HG02870 (cell line): ENCODE measurements around the gene HYPK.
"Not testable (repeated sequence)": the region's sequence is repeated elsewhere in the genome, so short reads cannot be mapped to it uniquely, and the experiment has no call there.

ENCODE experiments used
- ATAC-seq: cut with Tn5 transposase; IDR thresholded peaks from one replicate; pipeline ENCODE4 v1.9.1; 2021; ENCODE audit warnings: mild to moderate bottlenecking, moderate library complexity; ENCODE audit not compliant: unreplicated experiment

Gene HYPK

DNA sequence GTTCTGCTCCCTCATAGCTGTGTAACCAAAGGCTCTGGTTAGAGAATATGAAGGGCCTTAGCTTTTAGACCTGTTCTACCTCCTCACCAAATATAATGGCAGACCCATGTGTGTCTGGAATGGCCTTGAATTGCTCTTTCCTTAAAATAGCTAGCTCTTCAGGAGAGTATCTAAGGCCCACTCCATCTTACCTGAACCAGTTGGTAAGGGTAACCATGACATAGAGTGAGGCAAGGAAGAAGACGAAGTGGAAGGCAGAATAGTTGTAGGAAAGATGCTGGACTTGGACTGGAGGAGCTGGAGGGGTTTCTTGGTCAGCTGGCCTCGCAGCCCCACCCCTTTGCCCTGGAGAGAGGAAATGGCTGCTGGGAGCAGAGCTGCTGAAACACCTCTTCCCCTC, 5.2 kb upstream of the HYPK start:
- no peak for ATAC-seq

DNA sequence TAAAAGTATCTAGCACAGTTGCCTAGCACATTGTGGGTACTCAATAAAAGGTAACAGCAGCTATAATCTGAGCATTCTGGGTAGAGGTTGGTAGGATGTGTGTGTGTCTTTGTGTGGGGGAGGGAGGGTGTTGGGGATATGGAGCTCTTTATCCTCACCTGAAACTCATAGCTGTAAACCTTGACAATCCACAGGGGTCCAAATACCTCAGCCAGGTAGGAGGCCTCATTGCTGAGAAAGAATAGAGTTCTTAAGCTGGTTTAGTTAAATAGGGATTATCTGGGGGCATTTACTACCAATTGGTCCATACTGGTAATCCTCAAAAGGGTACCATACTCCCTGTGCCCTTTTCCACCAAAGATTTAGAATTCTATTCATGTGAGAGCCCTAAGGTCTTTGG, 4.4 kb upstream of the HYPK start:
- no peak for ATAC-seq

DNA sequence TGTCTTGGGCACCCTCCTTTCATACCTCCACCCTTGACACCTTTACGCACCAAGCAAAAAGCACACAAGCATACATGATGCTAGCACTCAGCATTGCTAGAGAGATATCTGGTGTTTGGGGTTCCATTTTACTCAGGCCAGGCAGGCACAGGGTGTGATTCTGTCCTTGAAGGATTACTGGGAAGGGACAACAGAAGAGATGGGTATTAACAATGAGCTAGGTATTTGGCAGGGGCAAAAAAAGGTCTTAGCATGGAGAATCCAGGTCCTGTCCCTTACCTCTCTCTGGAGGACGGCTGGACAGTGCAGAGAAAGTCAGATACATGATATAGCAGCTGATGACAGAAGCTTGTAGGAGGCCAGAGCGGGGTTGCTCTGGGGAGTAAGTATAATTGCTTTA, 3.8 kb upstream of the HYPK start:
- no peak for ATAC-seq

DNA sequence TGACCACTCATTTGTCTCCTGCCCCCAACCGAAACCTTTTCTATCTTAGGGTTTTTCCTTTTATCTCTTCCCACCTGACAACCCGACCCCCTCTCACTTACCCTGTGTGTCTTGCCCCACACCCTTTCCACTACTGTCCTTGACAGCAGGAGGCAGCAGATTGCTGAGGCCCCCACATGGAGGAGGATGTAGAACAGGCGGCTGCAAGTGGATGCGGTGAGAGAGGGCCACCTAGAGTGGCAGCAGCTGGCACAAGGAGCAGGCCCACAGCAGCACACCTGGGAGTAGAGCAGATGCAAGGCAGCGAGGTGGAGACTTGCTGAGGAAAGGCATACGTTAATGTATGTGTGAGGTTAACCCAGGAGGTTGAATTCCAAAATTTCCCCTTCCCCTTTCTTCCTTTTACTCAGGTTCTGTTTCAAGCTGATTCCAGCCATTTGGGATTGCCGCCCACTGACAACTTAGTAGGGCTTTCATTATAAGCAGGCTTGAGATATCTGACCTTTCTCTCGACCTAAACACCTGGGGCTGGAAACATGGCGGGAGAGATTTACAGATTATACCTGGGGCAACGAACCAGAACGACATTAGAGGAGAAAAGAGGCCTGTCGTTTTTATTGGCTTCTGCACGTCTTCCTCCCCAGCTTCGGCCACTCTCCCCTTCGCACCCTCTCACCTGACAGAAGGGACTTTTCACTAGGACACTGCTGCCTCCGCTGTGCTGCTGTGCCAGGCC, 1.0 kb upstream of the HYPK start:
- ATAC-seq, result no peak

DNA sequence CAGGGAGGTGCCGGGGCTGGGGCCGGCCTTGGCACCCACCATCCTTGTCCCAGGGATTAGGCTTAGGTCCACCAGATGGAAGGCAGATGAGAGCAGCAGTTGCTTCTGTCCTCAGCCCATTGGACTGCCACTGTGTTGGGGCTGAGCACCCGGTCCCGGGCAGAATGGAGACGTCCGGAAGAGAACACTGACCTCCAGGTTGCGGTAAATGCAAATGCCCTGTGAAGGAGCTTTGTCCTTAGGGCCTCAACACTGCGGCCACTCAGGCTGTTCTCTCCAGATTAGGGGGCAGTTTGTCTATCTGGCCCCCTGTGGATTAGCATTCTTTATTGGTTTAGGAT, 484 bp upstream of the HYPK start, which contains the start of gene SERINC4:
SERINC4 (minus strand) TSS at position 276 of the 341 bp plus-strand sequence; CDS start at position 42, 234 bp downstream.
- ATAC-seq, result no peak

DNA sequence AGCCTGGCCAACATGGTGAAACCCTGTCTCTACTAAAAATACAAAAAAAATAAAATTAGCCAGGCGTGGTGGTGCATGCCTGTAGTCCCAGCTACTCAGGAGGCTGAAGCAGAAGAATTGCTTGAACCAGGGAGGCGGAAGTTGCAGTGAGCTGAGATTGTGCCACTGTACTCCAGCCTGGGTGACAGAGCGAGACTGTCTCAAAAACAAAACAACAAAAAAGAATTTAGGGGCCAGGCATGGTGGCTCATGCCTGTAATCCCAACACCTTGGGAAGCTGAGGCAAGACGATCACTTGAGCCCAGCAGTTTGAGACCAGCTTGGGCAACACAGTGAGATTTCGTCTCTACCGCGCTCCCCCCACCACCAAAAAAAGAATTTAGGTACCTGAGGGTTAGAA, 2.3 kb downstream of the HYPK start:
- ATAC-seq, result not testable (repeated sequence)

DNA sequence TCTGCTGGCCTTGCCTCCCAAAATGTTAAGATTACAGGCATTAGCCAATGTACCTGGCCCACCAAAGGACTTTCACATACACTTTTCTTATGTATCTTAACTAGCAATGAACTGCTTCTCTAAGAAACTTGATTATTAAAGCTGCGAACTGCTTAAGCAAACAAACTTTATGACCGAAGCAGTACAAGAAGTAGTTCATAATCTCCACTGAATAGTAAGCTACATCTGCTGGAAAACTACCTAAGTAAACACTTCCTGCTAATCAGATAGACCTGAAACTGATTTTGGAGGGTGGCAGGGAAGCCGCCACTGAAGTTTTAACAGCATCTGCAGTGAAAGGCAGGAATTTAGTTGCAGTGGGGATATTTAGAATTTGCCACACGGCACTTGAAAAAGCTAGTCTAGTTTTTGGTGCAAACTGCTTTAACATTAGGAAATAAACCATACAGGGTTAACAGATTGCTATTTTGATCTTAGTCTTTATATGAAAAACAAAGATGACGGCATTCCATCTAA, 8.1 kb downstream of the HYPK start:
- ATAC-seq, result no peak

DNA sequence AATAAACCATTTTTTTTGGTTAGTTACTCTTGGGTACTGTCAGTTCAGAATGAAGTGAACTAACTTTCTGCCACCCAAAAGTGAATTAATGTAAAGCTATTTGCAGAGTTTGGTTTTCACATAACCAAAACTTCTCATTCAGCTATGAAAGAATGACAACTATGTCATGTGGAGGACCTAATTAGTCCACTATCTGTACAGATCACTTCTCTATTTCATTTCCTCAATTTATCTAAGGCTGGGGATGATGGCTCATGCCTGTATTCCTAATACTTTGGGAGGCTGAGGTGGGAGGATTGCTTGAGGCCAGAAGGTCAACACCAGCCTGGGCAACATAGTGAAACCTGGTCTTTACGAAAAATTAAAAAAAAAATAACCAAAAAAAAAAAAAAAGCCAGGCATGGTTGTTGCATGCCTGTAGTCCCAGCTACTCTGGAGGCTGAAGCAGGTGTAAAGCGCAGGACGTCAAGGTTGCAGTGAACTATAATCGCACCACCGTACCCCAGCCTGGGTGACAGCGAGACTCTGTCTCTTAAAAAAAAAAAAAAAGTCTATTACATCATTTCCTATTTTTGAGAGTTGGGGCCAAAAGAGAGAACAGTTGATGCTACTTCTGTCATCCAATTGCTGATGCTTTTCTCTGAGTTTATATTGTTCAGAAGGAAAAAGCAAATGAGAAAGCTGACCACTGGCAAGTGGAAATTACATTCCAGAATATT, 8.7 kb downstream of the HYPK start:
- peak; percentile 66 for ATAC-seq

DNA sequence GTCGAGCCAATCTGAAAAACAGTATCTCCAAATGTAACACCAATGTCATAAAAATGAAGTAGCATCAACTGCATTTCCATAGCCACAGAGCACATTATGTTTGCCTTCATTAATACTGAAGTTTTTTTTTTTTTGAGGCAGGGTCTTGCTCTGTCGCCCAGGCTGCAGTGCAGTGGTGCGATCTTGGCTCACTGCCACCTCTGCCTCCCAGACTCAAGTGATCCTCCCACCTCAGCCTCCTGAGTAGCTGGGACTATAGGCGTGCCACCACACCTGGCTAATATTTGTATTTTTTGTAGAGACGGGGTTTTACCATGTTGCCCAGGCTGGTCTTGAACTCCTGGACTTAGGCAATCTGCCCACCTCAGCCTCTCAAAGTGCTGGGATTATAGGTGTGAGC, 14.7 kb downstream of the HYPK start:
- ATAC-seq, result not testable (repeated sequence)

DNA sequence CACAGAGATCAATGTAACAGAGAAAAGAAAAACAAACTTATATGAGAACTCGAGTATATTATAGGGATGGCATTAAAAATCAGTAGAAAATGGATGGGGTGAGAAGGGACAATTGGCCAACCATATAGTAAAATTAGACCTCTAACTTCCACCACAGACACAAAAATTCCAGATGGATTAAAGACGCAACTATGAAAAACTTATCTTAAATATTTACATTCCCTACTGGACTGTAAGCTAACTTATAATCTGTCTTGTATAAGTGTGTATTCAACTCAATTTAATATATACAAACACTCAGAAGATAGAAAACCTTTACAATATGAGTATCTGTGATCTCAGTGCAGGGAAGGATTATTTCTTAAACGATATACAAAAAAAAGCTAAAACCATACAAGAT, 21.1 kb downstream of the HYPK start:
- ATAC-seq, result no peak

DNA sequence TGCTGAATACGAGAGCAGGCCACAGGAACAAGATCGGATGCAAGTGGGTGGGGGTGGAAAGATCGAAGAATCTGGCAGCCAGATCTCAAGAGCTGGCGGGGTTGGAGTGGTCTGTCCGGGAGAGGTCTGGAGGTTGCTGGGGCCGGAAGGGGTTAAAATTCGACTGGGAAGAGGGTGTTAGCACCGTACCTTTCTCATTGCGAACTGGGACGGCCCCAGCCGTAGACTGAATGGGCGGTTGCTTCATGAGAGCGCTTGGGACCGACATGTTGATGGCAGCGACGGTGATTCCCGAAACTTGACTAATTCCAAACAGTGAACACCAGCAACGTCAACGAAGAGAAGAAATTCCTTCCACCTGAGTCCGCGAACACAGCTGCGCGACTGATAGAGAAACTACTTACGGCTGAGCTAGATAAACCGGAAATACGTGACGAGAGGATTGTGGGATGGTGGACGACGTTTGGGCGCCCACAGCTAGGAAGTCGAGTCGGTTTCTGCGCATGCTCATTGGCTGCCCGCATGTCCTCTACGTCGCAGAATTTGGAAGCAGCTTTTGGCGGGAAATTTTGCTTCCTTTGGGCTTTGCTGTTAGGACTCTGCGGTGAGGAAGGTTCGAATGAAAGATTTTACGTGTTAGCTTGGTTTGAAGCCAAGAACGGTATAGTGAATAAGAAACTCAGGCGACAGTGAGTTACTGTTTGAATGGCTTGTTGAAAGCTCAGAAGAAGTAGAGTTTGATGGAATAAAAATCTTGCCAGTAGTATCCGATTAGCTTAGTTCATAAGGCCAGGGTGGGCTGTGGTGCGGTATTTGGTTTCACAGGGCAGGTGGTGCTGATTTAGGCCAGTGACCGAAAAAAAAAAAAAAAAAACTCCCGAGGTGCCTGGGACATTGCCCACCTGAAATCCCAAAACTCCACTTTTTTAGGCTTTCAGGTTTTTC, 24.2 kb downstream of the HYPK start, which contains the start of gene MFAP1:
MFAP1 (minus strand) TSS at position 389 of the 945 bp plus-strand sequence; CDS start at position 268, 121 bp downstream.
- peak; percentile 66 for ATAC-seq

DNA sequence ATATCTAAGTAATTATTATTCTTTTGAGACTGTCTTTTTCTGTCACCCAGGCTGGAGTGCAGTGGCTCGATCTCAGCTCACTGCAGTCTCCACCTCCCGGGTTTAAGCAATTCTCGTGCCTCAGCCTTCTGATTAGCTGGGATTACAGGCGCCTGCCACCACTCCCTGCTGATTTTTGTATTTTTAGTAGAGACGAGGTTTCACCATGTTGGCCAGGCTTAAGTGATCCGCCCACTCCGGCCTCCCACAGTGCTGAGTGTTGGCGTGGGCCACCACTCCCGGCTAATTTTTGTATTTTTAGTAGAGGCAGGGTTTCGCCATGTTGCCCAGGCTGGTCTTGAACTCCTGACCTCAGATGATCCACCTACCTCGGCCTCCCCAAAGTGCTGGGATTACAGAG, 24.9 kb downstream of the HYPK start:
- not testable (repeated sequence) for ATAC-seq

DNA sequence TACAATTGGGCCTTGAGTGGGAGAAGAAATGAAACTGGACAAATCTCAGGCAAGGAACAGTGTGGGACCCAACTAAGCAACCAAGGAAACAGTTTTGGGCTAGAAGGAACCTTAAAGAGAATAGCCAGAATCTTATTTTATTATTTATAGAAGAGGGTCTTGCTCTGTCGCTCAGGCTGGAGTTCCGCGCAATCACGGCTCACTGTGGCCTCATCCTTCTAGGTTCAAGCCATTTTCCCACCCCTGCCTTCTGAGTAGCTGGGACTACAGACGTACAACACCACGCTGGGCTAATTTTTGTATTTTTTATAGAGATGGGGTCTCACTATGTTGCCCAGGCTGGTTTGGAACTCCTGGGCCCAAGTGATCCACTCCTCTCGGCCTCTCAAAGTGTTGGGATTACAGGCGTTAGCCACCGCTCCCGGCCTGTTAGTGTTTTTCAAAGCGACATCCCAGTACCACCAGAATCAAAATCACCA, 25.7 kb downstream of the HYPK start:
- ATAC-seq, result no peak

DNA sequence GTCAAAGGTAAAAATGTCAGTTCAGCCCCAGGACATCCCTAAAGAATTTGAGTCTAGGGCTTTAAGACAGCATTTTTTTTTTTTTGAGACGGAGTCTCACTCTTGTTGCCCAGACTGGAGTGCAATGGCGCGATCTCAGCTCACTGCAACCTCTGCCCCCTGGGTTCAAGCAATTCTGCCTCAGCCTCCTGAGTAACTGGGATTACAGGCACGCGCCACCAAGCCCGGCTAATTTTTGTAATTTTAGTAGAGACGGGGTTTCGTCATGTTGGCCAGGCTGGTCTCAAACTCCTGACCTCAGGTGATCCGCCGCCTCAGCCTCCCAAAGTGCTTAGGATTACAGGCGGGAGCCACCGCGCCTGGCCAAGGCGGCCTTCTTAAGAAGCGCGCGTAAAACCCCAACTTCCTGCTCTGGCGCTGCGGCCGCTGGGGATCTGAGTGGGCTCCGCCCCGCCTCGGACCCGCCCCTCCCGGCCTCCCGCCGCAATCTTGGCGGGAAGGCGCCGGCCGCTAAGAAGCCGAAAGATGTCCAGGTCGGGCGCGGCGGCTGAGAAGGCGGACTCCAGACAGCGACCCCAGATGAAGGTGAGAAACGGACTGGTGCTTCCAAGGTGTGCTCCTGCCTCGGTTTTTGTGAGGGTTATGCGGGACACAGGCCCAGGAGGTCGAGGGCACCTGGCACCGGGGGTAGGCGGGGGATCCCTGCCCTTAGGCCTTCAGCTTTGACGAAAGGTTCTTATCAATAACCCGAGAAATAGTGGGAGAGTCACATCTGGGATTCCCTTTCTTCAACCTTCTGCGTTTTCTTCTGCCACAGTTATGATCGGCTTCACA, 26.3 kb downstream of the HYPK start, which contains the start of gene WDR76:
WDR76 (plus strand) TSS at position 495 of the 834 bp plus-strand sequence; CDS start at position 526, 31 bp downstream.
- ATAC-seq, result peak; percentile 58

DNA sequence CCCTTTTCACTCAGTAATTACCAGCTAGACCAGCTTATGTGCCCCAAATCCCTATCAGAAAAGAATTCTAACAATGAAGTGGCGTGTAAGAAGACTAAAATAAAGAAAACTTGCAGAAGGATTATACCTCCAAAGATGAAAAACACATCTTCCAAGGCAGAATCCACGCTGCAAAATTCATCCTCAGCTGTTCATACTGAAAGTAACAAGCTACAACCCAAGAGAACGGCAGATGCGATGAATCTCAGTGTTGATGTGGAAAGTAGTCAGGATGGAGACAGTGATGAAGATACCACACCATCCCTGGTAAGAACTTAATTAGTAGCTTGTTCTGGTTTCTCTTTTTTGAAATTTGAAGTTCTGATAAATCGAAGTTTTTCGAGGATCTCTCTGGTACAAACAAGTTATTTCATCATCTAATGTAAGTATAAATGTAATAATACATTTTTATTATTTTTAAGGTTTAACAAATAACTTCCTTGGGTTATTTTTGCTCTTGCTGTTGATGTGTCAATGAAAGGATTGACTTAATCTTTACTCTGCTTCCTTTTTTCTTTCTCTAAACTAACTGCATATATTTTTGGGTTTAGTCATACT, 27.8 kb downstream of the HYPK start:
- no peak for ATAC-seq

DNA sequence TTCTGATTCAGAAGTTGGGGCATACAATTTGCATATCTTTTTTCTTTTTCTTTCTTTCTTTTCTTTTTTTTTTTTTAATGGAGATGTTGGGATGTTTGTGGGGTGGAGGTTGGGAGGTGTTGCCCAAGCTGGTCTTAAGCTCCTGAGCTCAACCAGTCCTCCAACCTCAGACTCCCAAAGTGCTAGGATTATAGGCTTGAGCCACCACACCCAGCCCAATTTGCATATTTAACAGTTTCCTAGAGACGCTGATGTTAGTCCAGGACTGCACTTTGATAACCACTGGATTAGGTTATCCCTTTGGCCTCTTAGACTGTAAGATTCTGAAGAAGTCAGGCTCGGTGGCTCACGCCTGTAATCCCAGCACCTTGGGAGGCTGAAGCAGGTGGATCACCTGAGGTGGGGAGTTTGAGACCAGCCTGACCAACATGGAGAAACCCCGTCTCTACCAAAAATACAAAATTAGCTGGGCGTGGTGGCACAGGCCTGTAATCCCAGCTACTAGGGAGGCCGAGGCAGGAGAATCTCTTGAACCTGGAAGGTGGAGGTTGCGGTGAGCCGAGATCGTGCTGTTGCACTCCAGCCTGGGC, 29.6 kb downstream of the HYPK start:
- not testable (repeated sequence) for ATAC-seq

DNA sequence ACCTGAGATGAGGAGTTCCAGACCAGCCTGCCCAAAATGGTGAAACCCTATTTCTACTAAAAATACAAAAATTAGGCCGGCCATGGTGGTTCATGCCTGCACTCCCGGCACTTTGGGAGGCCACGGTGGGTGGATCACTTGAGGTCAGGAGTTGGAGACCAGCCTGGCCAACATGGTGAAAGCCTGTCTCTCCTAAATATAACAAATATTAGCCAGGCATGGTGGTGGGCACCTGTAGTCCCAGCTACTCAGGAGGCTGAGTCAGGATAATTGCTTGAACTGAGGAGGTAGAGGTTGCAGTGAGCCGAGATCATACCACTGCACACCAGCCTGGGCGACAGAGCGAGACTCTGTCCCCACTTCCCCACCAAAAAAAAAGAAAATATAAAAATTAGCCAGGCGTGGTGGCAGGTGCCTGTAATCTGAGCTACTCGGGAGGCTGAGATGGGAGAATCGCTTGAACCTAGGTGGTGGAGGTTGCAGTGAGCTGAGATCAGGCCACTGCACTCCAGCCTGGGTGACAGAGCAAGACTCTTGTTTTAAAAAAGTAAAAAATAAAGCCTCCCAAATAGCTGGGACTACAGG, 30.4 kb downstream of the HYPK start:
- ATAC-seq, result not testable (repeated sequence)

DNA sequence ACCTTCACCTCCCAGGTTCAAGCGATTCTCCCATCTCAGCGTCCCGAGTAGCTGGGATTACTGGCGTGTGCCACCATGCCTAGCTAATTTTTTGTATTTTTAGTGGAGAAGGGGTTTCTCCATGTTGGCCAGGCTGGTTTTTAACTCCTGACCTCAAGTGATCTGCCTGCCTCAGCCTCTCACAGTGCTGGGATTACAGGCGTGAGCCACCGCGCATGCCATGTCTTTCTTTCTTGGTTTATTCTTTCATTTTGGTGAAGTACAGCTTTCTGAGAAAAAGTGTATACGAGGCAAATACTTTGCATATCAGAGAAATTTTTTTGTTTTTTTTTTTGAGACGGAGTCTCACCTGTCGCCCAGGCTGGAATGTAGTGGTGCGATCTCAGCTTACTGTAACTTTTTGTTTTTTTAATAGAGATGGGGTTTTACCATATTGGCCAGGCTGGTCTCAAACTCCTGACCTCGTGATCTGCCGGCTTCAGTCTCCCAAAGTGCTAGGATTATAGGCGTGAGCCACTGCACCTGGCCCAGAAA, 31.2 kb downstream of the HYPK start:
- not testable (repeated sequence) for ATAC-seq
